NT2/D1 (cell line): ENCODE data around the gene TMED7.

ENCODE experiments used
- DNase-seq: peaks from one replicate; pipeline ENCODE4 v3.0.0-alpha.2; 2011; ENCODE audit warnings: low read depth, low spot score
- H3K27me3 ChIP-seq: 2 replicates; pipeline ENCODE4 v1.6.0; 2011; ENCODE audit warnings: mild to moderate bottlenecking; ENCODE audit not compliant: insufficient read length, insufficient read depth
- H3K36me3 ChIP-seq: 2 replicates; pipeline ENCODE4 v1.6.1; 2011; ENCODE audit warnings: mild to moderate bottlenecking, low read length, mixed read lengths; ENCODE audit not compliant: insufficient read depth, insufficient read length
- H3K4me1 ChIP-seq: 2 replicates; pipeline ENCODE4 v1.5.1; 2011; ENCODE audit not compliant: insufficient read depth, insufficient read length
- H3K4me3 ChIP-seq: 2 replicates; pipeline ENCODE4 v1.5.1; 2011; ENCODE audit warnings: low read depth; ENCODE audit not compliant: insufficient read length
- H3K9ac ChIP-seq: 2 replicates; pipeline ENCODE4 v1.6.0; 2011; ENCODE audit warnings: low read depth; ENCODE audit not compliant: insufficient read length
- H3K9me3 ChIP-seq: 2 replicates; pipeline ENCODE4 v1.5.1; 2011; ENCODE audit warnings: mild to moderate bottlenecking, low read length; ENCODE audit not compliant: insufficient read depth
- SUZ12 ChIP-seq: IDR thresholded peaks from 2 replicates; pipeline ENCODE4 v1.6.1; 2011; ENCODE audit not compliant: insufficient read length, insufficient read depth; ENCODE audit errors: extremely low read depth
- YY1 ChIP-seq: IDR thresholded peaks from 2 replicates; pipeline ENCODE4 v1.6.1; 2011; ENCODE audit not compliant: insufficient read length, insufficient read depth
- ZNF274 ChIP-seq: IDR thresholded peaks from 2 replicates; pipeline ENCODE4 v1.6.1; 2011; ENCODE audit warnings: mild to moderate bottlenecking, low read depth, low read length

The TMED7 gene

DNA sequence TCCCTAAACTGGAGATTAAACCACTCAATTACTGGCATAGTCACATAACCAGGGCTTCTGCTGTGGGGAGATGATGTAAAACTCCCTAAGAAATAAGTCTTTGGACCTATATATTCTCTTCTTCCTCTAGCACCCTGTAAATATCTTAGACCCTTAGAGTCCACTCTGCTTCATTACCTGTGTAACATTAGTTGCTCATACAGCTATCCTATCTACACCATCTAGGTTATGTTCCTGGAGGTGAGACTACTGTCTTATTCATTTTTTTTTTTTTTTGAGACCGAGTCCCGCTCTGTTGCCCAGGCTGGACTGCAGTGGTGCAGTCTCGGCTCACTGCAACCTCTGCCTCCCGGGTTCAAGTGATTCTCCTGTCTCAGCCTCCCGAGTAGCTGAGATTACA lies 14.0 kb downstream of the TMED7 start:
- H3K9ac ChIP-seq: no peak overlapping the region
- TF ChIP-seq ZNF274: no peak
- TF ChIP-seq SUZ12: no peak
- no peak for TF ChIP-seq YY1
- no peaks in the 10 kb centered on the region for H3K27me3 ChIP-seq
- no peaks in the 10 kb centered on the region for H3K9me3 ChIP-seq
- DNase-seq: no peak
- no peaks in the 10 kb centered on the region for H3K4me1 ChIP-seq
- H3K4me3 ChIP-seq: no peak overlapping the region
- H3K36me3 ChIP-seq: peaks cover 24% of the 10 kb centered on the region

DNA sequence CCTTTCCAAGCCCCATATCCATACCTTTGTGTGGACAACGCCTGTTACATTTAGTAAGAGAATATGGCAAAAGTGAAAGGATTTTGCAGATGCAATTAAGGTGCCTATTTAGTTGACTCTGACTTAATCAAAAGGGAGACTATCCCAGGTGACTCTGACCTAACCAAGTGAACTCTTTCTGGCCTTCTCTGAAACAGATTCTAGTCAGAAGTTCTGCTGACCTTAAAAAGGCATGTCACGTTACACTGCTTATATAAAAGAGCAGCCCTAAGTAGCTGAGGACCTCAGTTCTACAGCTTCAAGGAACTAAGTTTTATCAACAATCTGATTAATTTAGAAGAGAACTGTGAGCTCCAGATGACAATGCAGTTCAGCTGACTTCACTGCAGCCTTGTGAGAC lies 17.9 kb downstream of the TMED7 start:
- no peak for TF ChIP-seq ZNF274
- TF ChIP-seq YY1: no peak
- no peak for TF ChIP-seq SUZ12
- Histone ChIP-seq H3K4me3 (no peak overlapping the region), H3K36me3 (peaks cover 4% of the 10 kb centered on the region)

DNA sequence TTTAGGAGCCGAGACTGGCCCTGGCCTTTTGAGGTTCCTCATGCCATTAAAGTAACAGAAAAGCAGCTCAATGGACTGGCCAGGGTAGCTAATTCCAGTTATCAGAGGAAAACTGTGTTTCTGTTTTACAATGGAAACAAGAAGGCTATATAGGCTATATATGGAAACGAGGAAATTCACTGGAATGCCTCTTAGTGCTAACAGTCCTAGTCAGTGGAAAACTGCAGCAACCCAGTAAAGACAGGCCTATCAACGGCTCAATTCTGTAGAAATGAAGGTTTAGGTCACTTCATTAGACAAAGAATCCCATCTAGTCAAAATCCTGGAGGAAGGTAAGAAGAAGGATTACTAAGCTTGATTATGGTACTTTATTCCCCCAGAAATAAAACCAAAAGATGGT lies 20.4 kb downstream of the TMED7 start:
- Histone ChIP-seq H3K4me3 (no peak overlapping the region), H3K27me3 (no peaks in the 10 kb centered on the region), H3K9me3 (no peaks in the 10 kb centered on the region), H3K4me1 (no peaks in the 10 kb centered on the region), H3K36me3 (no peaks in the 10 kb centered on the region), H3K9ac (no peak overlapping the region)
- TF ChIP-seq SUZ12: no peak
- no peak for TF ChIP-seq ZNF274
- no peak for TF ChIP-seq YY1
- DNase-seq: no peak

More for the DNA sequence above, 17.9 kb downstream of the TMED7 start:
- Histone ChIP-seq H3K9ac (no peak overlapping the region), H3K4me1 (no peaks in the 10 kb centered on the region), H3K9me3 (no peaks in the 10 kb centered on the region), H3K27me3 (no peaks in the 10 kb centered on the region)
- DNase-seq: no peak

DNA sequence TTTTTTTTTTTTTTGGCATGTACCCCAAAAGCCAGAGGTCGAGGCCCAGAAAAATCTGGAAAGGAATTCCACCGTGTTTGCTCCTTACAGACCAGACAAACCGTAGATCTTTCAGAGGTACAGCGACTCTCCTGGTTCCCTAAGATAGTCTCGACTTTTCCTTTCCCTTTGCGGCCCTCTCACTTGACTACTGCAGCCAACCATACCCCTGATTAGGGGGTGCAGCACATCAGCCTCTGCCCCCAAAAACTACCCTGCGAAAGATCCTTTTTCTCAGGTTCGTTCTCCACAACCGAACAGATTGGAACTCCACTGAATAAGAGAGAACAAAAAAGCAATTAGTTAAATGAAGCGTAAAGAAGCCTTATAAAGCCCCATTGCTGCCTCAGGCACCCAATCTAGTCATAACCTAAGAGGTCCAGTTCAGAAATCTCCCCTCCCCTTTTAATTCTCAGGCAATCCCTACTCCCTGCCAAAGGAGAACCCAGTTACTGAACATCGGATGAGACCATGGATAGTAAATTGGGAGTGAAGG lies 23.2 kb downstream of the TMED7 start:
- H3K9me3 ChIP-seq: no peaks in the 10 kb centered on the region
- peak overlapping the region; percentile 45 for H3K4me3 ChIP-seq
- no peak for DNase-seq
- TF ChIP-seq YY1 (no peak), SUZ12 (no peak), ZNF274 (no peak)
- H3K27me3 ChIP-seq: no peaks in the 10 kb centered on the region
- no peaks in the 10 kb centered on the region for H3K36me3 ChIP-seq
- no peaks in the 10 kb centered on the region for H3K4me1 ChIP-seq
- H3K9ac ChIP-seq: no peak overlapping the region

DNA sequence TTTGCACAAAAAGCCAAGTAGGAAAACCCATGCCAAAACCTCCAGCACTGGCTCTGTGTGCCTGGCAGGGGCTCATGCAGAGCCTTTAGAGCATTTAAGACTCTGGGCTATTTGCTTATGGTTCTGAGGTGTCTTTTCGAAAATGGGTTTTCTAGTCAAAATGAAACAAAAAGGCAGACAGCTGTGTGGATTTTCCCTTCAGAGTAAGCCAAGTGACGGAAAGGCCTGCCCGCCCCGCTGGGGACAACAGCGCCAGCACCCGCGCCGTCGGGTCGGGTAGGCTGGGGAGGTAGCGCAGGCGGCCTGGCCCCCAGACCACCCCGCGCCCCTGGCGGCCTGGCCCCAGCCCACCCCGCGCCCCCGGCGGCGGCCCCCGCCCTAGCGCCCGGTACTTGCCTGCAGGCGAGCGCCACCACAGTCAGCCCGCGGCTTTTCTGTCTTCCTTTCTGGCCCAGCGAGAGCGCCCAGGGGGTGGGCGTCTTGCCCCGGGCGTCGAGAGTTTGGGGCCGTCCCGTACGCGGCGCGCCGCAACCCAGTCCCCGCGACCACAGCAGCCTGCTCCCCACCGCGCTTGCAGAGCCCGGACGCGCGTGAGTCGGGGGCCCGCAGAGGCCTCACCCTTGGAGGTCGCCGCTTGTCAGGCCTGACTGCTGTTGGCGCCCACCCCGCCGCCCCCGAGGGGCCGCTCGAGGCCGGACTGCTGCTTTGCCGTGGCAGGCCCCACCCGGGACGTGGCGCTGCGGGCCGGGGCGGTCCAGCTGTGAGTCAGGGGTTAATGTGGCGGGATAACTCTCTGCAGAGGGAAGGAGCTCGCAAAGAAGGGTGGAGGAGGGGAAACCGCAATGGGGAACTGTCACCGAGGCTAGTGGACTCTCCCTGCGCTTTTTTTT lies 23.9 kb downstream of the TMED7 start, which contains the start of gene TICAM2:
TICAM2 (minus strand) TSS at position 779 of the 890 bp plus-strand sequence. CDS start 21,223 bp downstream, outside the sequence.
- Histone ChIP-seq H3K4me3 (peak within 1 kb of the TSS; percentile 45), H3K27me3 (no peaks in the 10 kb centered on the region), H3K4me1 (no peaks in the 10 kb centered on the region), H3K9ac (peak within 1 kb of the TSS; percentile 76), H3K9me3 (no peaks in the 10 kb centered on the region), H3K36me3 (no peaks in the 10 kb centered on the region)
- TF ChIP-seq SUZ12 (no peak), YY1 (no peak), ZNF274 (no peak)
- DNase-seq: no peak

DNA sequence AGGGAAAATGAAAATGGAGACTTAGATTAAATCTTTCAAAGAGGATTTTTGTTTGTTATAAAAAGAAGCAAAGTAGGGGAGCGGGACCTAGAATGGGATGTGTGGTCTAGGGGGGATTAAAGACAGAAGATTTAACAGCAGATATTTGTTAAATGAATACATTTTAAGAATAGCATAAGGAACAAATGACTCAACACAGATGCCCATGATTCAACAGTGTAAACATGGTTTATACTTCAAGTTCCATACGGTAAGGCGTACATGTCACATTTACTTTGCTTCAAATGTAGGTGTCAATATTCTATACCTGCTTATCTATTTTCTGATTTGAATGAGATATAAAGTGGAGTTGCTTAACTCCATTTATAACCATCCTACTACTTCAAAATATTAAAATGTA lies 25.1 kb downstream of the TMED7 start:
- no peaks in the 10 kb centered on the region for H3K4me1 ChIP-seq
- no peak overlapping the region for H3K9ac ChIP-seq
- no peaks in the 10 kb centered on the region for H3K36me3 ChIP-seq
- no peaks in the 10 kb centered on the region for H3K9me3 ChIP-seq
- no peak overlapping the region for H3K4me3 ChIP-seq
- DNase-seq: no peak
- TF ChIP-seq YY1: no peak
- no peak for TF ChIP-seq SUZ12
- no peak for TF ChIP-seq ZNF274
- H3K27me3 ChIP-seq: no peaks in the 10 kb centered on the region

DNA sequence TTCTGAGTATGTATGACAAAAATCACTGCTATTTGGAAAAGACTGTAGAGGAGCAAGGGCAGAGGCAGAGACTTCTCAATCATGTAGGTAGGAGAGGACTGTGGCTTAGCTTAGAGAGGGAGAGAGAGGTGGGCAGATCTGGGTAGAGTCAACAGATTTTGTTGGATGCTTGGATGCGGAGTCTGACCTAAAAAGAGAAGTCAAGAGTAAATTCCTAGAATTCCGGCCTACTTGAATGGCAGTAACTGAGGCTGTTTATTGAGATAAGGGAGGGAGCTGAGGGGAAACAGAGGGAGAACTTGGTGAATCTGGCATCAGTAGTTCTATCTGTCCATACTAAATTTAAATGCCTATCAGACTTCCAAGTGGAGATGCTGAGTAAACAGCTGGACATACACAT lies 25.9 kb downstream of the TMED7 start:
- H3K4me1 ChIP-seq: no peaks in the 10 kb centered on the region

More for the DNA sequence above, 25.9 kb downstream of the TMED7 start:
- DNase-seq: no peak
- Histone ChIP-seq H3K9ac (no peak overlapping the region), H3K4me3 (no peak overlapping the region), H3K9me3 (no peaks in the 10 kb centered on the region), H3K27me3 (no peaks in the 10 kb centered on the region), H3K36me3 (no peaks in the 10 kb centered on the region)
- TF ChIP-seq YY1 (no peak), ZNF274 (no peak), SUZ12 (no peak)
